Stimulated activated CD4-positive, alpha-beta T cell treated with anti-CD3 and anti-CD28 coated beads, Interleukin-15, amount 100 ng/mL, for 24 hours (primary cell): ENCODE results near the gene PPP1R27.

ENCODE experiments used
- DNase-seq: peaks from one replicate; pipeline ENCODE4 v3.0.0-alpha.2; 2020

Gene PPP1R27

GRCh38 chr17:81860756-81861568 lies 26.1 kb upstream of the PPP1R27 start:
- peak; percentile 99 for DNase-seq

GRCh38 chr17:81859906-81860755 lies 25.3 kb upstream of the PPP1R27 start, which contains the start of gene P4HB:
TSS of gene P4HB (minus strand) at chr17:81860535. CDS start at chr17:81860471, 64 bp downstream.
- DNase-seq: no peak

GRCh38 chr17:81858967-81859905 lies 24.4 kb upstream of the PPP1R27 start:
- DNase-seq: no peak

GRCh38 chr17:81858170-81858966 lies 23.5 kb upstream of the PPP1R27 start:
- no peak for DNase-seq

- DNase-seq: no peak
These were observed 20.3 kb upstream of the PPP1R27 start for GRCh38 chr17:81854974-81855774.

GRCh38 chr17:81852237-81852636 lies 17.4 kb upstream of the PPP1R27 start:
- no peak for DNase-seq

- no peak for DNase-seq
These were observed 16.6 kb upstream of the PPP1R27 start for GRCh38 chr17:81851423-81851822.

- no peak for DNase-seq
These were observed 14.6 kb upstream of the PPP1R27 start for GRCh38 chr17:81849457-81849856.

- no peak for DNase-seq
These were observed 12.2 kb upstream of the PPP1R27 start for GRCh38 chr17:81846743-81847689.

GRCh38 chr17:81845881-81846742 lies 11.3 kb upstream of the PPP1R27 start:
- no peak for DNase-seq

GRCh38 chr17:81845361-81845760 lies 10.5 kb upstream of the PPP1R27 start:
- no peak for DNase-seq

- DNase-seq: no peak
These were observed 10.0 kb upstream of the PPP1R27 start for GRCh38 chr17:81844887-81845286.

- DNase-seq: no peak
These were observed 9.5 kb upstream of the PPP1R27 start for GRCh38 chr17:81844327-81844851.

GRCh38 chr17:81843713-81844326 lies 9.0 kb upstream of the PPP1R27 start:
- DNase-seq: no peak

- no peak for DNase-seq
These were observed 8.1 kb upstream of the PPP1R27 start for GRCh38 chr17:81842725-81843504.

GRCh38 chr17:81842378-81842724 lies 7.5 kb upstream of the PPP1R27 start:
- no peak for DNase-seq

- no peak for DNase-seq
These were observed 7.0 kb upstream of the PPP1R27 start for GRCh38 chr17:81841866-81842265.
